Measurements from ENCODE around the gene ACBD7. TPM values are rescaled to one million over a fixed set of nuclear protein-coding genes. Genes with fewer than 3 reads are reported as not detected.

Gene ACBD7
- total RNA-seq: 0.60 and 1.5 TPM in 2 replicates

GRCh38 chr10:15088428-15089261 lies at the start of gene ACBD7:
TSS of gene ACBD7 (minus strand) at chr10:15088776. CDS start at chr10:15088728, 48 bp downstream.
- peak; percentile 81 to 82 for DNase-seq (ENCODE audit: low read depth in 2 of 2)

GRCh38 chr10:15137636-15138035 lies 49.1 kb upstream of the ACBD7 start:
- no peak for DNase-seq (ENCODE audit: low read depth in 2 of 2)

GRCh38 chr10:15137036-15137359 lies 48.4 kb upstream of the ACBD7 start:
- no peak for DNase-seq (ENCODE audit: low read depth in 2 of 2)

GRCh38 chr10:15136129-15137035 lies 47.8 kb upstream of the ACBD7 start:
- DNase-seq (ENCODE audit: low read depth in 2 of 2): no peak

GRCh38 chr10:15131330-15131729 lies 42.8 kb upstream of the ACBD7 start:
- no peak for DNase-seq (ENCODE audit: low read depth in 2 of 2)

- DNase-seq (ENCODE audit: low read depth in 2 of 2): no peak
These were observed 36.3 kb upstream of the ACBD7 start for GRCh38 chr10:15124908-15125307.

GRCh38 chr10:15124190-15124589 lies 35.6 kb upstream of the ACBD7 start:
- DNase-seq (ENCODE audit: low read depth in 2 of 2): no peak

- peak in 1 of 2 donors; percentile 86 for DNase-seq (ENCODE audit: low read depth in 2 of 2)
These were observed 35.2 kb upstream of the ACBD7 start for GRCh38 chr10:15123749-15124184.

GRCh38 chr10:15122477-15123030 lies 34.0 kb upstream of the ACBD7 start:
- DNase-seq (ENCODE audit: low read depth in 2 of 2): no peak

- DNase-seq (ENCODE audit: low read depth in 2 of 2): no peak
These were observed 33.1 kb upstream of the ACBD7 start for GRCh38 chr10:15121707-15122106.

GRCh38 chr10:15120523-15120922 lies 31.9 kb upstream of the ACBD7 start:
- no peak for DNase-seq (ENCODE audit: low read depth in 2 of 2)

- no peak for DNase-seq (ENCODE audit: low read depth in 2 of 2)
These were observed 30.0 kb upstream of the ACBD7 start for GRCh38 chr10:15118615-15119014.

- DNase-seq (ENCODE audit: low read depth in 2 of 2): no peak
These were observed 27.6 kb upstream of the ACBD7 start for GRCh38 chr10:15116225-15116624.

GRCh38 chr10:15113766-15114165 lies 25.2 kb upstream of the ACBD7 start:
- DNase-seq (ENCODE audit: low read depth in 2 of 2): no peak

- DNase-seq (ENCODE audit: low read depth in 2 of 2): no peak
These were observed 24.1 kb upstream of the ACBD7 start for GRCh38 chr10:15112657-15113056.

- peak; percentile 75 to 77 for DNase-seq (ENCODE audit: low read depth in 2 of 2)
These were observed 17.9 kb upstream of the ACBD7 start for GRCh38 chr10:15106352-15107013.

GRCh38 chr10:15103513-15103912 lies 14.9 kb upstream of the ACBD7 start:
- no peak for DNase-seq (ENCODE audit: low read depth in 2 of 2)

- no peak for DNase-seq (ENCODE audit: low read depth in 2 of 2)
These were observed 11.3 kb upstream of the ACBD7 start for GRCh38 chr10:15099886-15100285.

- DNase-seq (ENCODE audit: low read depth in 2 of 2): peak; percentile 97 to 98
These were observed 8.6 kb upstream of the ACBD7 start, which contains the start of gene RPP38 for GRCh38 chr10:15097011-15097812. TSS of gene RPP38 (plus strand) at chr10:15097355. CDS start at chr10:15103315, 5,960 bp downstream.

GRCh38 chr10:15096661-15097010 lies 8.1 kb upstream of the ACBD7 start:
- DNase-seq (ENCODE audit: low read depth in 2 of 2): no peak

Measured in lung microvascular endothelial cell (primary cell).